ENCODE data around the gene TANGO2. TPM values are rescaled to one million over a fixed set of nuclear protein-coding genes. Genes with fewer than 3 reads are reported as not detected.

Gene TANGO2
- total RNA-seq, 4 donors from 2014 or later: 12.4 to 36.1 (median 19.8) TPM

DNA sequence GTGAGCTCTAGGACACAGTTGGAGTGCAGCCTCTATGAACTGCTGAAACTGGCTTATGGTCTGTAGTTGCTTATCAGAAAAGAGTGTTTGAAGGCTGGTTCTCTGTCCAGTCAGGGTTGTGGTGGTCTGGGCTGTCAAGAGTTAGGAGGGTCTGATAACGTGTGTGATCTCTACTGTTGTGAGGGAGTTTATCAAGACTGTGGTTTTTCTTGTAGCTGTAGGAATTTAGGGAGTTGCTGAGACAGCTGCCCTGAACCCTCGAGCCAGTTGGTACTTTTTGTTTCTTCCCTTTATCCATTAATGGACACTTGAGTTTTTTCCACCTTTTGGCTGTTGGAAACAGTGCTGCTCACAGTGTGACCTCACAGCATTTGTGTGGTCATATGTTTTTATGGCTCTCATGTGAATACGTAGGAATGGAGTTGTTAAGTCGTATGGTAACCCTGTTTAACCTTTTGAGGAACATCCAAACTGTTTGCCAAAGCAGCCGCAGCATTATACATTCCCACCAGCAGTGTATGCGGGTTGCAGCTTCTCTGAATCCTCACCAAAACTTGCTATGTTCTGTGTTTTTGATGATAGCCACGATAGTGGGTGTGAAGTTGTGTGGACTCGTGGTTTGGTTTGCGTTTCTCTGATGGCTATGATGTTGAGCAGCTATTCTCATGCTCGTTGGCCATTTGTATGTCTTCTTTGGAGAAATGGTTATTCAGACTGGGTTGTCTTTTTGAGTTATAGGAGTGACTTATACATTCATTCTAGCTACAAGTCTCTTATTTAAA, 38.3 kb downstream of the TANGO2 start:
- TF ChIP-seq, protein P1, sequence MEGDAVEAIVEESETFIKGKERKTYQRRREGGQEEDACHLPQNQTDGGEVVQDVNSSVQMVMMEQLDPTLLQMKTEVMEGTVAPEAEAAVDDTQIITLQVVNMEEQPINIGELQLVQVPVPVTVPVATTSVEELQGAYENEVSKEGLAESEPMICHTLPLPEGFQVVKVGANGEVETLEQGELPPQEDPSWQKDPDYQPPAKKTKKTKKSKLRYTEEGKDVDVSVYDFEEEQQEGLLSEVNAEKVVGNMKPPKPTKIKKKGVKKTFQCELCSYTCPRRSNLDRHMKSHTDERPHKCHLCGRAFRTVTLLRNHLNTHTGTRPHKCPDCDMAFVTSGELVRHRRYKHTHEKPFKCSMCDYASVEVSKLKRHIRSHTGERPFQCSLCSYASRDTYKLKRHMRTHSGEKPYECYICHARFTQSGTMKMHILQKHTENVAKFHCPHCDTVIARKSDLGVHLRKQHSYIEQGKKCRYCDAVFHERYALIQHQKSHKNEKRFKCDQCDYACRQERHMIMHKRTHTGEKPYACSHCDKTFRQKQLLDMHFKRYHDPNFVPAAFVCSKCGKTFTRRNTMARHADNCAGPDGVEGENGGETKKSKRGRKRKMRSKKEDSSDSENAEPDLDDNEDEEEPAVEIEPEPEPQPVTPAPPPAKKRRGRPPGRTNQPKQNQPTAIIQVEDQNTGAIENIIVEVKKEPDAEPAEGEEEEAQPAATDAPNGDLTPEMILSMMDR (IDR thresholded peaks at IDR 0.05): no peak
- no peak for TF ChIP-seq POLR2A (IDR thresholded peaks at IDR 0.05)
- DNase-seq (ENCODE audit: low spot score in 2 of 2): no peak
- 84 to 87% methylated on average over 10 of the region's 10 CpGs for WGBS, 2 donors
- intact Hi-C loops (cut with DNase I; ENCODE audit: low total_unique reads): no loop called here
- no peak overlapping the region for H3K4me3 ChIP-seq (ENCODE audit: low read depth, poor library complexity, severe bottlenecking)

DNA sequence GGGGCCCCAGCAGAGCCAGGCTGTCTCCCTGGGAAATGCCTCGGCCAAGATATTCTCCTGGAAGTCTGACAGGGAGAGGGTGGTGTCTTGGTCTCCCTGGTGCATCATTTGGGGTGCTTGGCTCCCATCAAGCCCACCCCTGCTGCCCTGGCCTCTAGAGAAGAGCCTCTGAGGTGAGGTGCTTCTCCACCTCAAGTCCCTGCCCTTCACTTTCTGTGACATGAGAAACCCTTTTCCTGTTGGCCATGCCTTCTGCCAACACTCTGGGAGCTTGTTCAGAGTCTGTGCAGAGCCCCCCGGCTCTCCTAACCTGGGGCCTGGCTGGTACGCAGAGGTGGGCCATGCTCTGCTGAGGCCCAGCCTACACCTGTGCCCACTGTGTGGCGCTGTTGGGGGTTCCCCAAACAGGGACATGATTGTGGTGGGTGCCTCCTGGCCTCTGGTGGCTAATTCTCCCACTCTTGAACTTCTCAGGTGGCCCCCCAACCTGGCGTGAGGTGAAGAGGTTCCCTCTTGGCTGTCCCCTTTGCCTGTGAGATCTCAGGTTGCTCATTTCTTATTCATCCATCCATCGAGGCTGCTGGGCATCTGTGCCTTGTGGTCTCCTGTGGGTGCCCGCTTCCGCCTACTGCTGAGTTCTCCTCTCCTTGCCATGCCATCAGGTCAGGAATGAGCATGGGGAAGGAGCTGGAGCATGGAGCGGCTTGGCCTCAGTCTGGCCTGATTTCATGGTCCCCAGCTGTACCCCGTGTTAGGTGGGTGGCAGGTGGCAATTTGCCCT, 40.0 kb downstream of the TANGO2 start:
- intact Hi-C loops (cut with DNase I; ENCODE audit: low total_unique reads): no loop called here
- DNase-seq (ENCODE audit: low spot score in 2 of 2): no peak
- H3K4me3 ChIP-seq (ENCODE audit: low read depth, poor library complexity, severe bottlenecking): no peak overlapping the region
- WGBS, 2 donors: 87 to 96% methylated on average over 8 to 10 of the region's 10 CpGs
- no peak for TF ChIP-seq POLR2A (IDR thresholded peaks at IDR 0.05)
- TF ChIP-seq, protein P1 (IDR thresholded peaks at IDR 0.05): no peak

DNA sequence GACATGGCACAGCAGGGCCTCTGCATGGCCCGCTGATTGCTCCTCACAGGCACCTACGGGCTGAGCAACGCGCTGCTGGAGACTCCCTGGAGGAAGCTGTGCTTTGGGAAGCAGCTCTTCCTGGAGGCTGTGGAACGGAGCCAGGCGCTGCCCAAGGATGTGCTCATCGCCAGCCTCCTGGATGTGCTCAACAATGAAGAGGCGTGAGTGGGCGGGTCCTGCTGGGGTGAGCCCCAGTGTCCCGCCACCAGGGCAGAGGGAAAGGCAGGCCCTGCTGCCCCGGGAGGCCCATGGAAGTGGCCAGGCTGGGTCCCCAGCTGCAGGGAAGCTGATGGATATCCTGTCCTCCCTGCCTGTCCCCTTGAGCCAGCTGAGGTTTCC, 40.6 kb downstream of the TANGO2 start:
- 58 to 66% methylated on average over 5 to 7 of the region's 11 CpGs for WGBS, 2 donors
- intact Hi-C loops (cut with DNase I; ENCODE audit: low total_unique reads): no loop called here
- TF ChIP-seq POLR2A (IDR thresholded peaks at IDR 0.05): no peak
- TF ChIP-seq, protein P1 (IDR thresholded peaks at IDR 0.05): no peak
- no peak for DNase-seq (ENCODE audit: low spot score in 2 of 2)
- no peak overlapping the region for H3K4me3 ChIP-seq (ENCODE audit: low read depth, poor library complexity, severe bottlenecking)

DNA sequence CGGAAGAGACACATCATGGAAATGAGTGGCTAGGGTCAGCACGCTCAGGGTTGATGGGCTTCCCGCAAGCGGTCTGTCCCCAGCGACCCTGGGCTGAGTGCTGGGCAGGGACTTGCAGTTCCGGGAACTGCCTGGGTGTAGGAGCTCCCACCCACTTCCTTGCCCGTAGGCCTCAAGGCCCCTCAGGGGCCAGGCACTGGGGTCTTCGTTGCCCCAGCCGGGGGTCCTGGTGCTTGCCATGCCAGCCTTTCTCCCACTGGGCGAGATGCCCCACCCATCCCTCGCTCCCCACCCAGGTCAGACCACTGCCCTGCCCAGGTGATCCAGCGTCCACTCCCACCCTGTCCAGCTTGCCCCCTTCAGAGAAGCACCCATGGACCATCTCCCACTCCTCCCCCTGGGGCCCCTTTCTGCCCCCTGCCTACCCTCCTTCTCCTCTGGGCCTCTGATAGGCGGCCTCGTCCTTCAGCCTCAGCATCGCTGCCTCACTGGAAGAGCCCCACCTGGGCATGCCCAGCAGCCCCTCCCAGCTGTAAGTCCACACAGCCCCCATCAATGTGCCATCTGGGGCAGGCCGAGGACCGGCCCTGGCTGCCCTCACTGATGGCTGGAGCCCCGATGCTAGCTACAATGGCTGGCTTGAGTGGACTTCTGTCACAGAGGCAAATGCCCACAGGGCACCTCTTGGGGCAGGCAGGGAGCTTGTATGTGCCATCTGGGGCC, 41.3 kb downstream of the TANGO2 start:
- H3K4me3 ChIP-seq (ENCODE audit: low read depth, poor library complexity, severe bottlenecking): no peak overlapping the region
- TF ChIP-seq, protein P1 (IDR thresholded peaks at IDR 0.05): no peak
- no peak for TF ChIP-seq POLR2A (IDR thresholded peaks at IDR 0.05)
- DNase-seq (ENCODE audit: low spot score in 2 of 2): no peak
- intact Hi-C loops (cut with DNase I; ENCODE audit: low total_unique reads): no loop called here
- 90 to 91% methylated on average over 16 to 17 of the region's 18 CpGs for WGBS, 2 donors

DNA sequence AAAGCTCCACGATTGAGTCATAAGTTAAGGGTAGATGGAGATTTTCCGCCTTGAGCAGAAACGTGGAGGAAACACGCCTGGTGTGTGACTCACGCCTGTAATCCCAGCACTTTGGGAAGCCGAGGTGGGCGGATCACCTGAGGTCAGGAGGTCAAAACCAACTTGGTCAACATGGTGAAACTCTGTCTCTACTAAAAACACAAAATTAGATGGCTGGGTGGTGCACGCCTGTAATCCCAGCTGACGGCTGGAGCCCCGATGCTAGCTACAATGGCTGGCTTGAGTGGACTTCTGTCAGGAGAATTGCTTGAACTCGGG, 41.8 kb downstream of the TANGO2 start:
- intact Hi-C loops (cut with DNase I; ENCODE audit: low total_unique reads): no loop called here
- no peak overlapping the region for H3K4me3 ChIP-seq (ENCODE audit: low read depth, poor library complexity, severe bottlenecking)
- DNase-seq (ENCODE audit: low spot score in 2 of 2): no peak
- TF ChIP-seq POLR2A (IDR thresholded peaks at IDR 0.05): no peak
- TF ChIP-seq, protein P1 (IDR thresholded peaks at IDR 0.05): no peak
- 72 to 74% methylated on average over 11 of the region's 11 CpGs for WGBS, 2 donors

Data from lower leg skin (tissue), 4 donors.